Stimulated activated CD8-positive, alpha-beta memory T cell treated with anti-CD3 and anti-CD28 coated beads, Interleukin-4, amount 100 ng/mL, for 4 hours (primary cell): ENCODE data around the gene TOLLIP.
"Not testable (repeated sequence)": the region's sequence is repeated elsewhere in the genome, so short reads cannot be mapped to it uniquely, and the experiment has no call there.

ENCODE experiments used
- DNase-seq, 2 donors: peaks; one replicate each; pipeline ENCODE4 v3.0.0-alpha.2; 2020; ENCODE audit warnings: low read depth in 2 of 2, low spot score in 1 of 2

The TOLLIP gene

DNA sequence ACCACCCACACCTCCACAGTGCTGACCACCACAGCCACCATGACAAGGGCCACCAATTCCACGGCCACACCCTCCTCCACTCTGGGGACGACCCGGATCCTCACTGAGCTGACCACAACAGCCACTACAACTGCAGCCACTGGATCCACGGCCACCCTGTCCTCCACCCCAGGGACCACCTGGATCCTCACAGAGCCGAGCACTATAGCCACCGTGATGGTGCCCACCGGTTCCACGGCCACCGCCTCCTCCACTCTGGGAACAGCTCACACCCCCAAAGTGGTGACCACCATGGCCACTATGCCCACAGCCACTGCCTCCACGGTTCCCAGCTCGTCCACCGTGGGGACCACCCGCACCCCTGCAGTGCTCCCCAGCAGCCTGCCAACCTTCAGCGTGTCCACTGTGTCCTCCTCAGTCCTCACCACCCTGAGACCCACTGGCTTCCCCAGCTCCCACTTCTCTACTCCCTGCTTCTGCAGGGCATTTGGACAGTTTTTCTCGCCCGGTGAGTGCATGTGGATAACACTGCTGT is 58.1 kb downstream of the TOLLIP start:
- no peak for DNase-seq

DNA sequence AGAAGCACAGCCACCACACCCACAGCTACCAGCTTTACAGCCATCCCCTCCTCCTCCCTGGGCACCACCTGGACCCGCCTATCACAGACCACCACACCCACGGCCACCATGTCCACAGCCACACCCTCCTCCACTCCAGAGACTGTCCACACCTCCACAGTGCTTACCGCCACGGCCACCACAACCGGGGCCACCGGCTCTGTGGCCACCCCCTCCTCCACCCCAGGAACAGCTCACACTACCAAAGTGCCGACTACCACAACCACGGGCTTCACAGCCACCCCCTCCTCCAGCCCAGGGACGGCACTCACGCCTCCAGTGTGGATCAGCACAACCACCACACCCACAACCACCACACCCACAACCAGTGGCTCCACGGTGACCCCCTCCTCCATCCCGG is 59.0 kb downstream of the TOLLIP start:
- DNase-seq: not testable (repeated sequence)

DNA sequence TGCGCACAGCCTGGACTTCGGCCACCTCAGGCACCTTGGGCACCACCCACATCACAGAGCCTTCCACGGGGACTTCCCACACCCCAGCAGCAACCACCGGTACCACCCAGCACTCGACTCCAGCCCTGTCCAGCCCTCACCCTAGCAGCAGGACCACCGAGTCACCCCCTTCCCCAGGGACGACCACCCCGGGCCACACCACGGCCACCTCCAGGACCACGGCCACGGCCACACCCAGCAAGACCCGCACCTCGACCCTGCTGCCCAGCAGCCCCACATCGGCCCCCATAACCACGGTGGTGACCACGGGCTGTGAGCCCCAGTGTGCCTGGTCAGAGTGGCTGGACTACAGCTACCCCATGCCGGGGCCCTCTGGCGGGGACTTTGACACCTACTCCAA is 60.5 kb downstream of the TOLLIP start:
- not testable (repeated sequence) for DNase-seq

DNA sequence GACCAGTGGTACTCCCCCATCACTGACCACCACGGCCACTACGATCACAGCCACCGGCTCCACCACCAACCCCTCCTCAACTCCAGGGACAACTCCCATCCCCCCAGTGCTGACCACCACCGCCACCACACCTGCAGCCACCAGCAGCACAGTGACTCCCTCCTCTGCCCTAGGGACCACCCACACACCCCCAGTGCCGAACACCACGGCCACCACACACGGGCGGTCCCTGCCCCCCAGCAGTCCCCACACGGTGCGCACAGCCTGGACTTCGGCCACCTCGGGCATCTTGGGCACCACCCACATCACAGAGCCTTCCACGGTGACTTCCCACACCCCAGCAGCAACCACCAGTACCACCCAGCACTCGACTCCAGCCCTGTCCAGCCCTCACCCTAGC is 62.4 kb downstream of the TOLLIP start:
- not testable (repeated sequence) for DNase-seq

DNA sequence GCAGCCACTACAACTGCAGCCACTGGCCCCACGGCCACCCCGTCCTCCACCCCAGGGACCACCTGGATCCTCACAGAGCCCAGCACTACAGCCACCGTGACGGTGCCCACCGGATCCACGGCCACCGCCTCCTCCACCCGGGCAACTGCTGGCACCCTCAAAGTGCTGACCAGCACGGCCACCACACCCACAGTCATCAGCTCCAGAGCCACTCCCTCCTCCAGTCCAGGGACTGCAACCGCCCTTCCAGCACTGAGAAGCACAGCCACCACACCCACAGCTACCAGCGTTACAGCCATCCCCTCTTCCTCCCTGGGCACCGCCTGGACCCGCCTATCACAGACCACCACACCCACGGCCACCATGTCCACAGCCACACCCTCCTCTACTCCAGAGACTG is 63.1 kb downstream of the TOLLIP start:
- DNase-seq: not testable (repeated sequence)

DNA sequence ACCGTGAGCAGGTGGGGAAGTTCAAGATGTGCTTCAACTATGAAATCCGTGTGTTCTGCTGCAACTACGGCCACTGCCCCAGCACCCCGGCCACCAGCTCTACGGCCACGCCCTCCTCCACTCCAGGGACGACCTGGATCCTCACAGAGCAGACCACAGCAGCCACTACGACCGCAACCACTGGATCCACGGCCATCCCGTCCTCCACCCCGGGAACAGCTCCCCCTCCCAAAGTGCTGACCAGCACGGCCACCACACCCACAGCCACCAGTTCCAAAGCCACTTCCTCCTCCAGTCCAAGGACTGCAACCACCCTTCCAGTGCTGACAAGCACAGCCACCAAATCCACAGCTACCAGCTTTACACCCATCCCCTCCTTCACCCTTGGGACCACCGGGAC is 63.7 kb downstream of the TOLLIP start:
- DNase-seq: not testable (repeated sequence)

DNA sequence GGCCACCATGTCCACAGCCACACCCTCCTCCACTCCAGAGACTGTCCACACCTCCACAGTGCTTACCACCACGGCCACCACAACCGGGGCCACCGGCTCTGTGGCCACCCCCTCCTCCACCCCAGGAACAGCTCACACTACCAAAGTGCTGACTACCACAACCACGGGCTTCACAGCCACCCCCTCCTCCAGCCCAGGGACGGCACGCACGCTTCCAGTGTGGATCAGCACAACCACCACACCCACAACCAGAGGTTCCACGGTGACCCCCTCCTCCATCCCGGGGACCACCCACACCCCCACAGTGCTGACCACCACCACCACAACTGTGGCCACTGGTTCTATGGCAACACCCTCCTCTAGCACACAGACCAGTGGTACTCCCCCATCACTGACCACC is 64.9 kb downstream of the TOLLIP start:
- not testable (repeated sequence) for DNase-seq

DNA sequence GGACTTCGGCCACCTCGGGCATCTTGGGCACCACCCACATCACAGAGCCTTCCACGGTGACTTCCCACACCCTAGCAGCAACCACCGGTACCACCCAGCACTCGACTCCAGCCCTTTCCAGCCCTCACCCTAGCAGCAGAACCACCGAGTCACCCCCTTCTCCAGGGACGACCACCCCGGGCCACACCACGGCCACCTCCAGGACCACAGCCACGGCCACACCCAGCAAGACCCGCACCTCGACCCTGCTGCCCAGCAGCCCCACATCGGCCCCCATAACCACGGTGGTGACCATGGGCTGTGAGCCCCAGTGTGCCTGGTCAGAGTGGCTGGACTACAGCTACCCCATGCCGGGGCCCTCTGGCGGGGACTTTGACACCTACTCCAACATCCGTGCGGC is 65.9 kb downstream of the TOLLIP start:
- not testable (repeated sequence) for DNase-seq

DNA sequence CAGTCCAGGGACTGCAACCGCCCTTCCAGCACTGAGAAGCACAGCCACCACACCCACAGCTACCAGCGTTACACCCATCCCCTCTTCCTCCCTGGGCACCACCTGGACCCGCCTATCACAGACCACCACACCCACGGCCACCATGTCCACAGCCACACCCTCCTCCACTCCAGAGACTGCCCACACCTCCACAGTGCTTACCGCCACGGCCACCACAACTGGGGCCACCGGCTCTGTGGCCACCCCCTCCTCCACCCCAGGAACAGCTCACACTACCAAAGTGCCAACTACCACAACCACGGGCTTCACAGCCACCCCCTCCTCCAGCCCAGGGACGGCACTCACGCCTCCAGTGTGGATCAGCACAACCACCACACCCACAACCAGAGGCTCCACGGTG is 66.7 kb downstream of the TOLLIP start:
- DNase-seq: not testable (repeated sequence)

DNA sequence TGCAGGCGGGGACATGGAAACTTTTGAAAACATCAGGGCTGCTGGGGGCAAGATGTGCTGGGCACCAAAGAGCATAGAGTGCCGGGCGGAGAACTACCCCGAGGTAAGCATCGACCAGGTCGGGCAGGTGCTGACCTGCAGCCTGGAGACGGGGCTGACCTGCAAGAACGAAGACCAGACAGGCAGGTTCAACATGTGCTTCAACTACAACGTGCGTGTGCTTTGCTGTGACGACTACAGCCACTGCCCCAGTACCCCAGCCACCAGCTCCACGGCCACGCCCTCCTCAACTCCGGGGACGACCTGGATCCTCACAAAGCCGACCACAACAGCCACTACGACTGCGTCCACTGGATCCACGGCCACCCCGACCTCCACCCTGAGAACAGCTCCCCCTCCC is 67.1 kb downstream of the TOLLIP start:
- no peak for DNase-seq

DNA sequence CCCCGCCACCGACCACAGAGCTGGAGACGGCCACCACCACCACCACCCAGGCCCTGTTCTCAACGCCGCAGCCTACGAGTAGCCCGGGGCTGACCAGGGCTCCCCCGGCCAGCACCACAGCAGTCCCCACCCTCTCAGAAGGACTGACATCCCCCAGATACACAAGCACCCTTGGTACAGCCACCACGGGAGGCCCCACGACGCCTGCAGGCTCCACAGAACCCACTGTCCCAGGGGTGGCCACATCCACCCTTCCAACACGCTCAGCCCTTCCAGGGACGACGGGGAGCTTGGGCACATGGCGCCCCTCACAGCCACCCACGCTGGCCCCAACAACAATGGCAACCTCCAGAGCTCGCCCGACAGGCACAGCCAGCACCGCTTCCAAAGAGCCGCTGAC is 67.7 kb downstream of the TOLLIP start:
- no peak for DNase-seq

DNA sequence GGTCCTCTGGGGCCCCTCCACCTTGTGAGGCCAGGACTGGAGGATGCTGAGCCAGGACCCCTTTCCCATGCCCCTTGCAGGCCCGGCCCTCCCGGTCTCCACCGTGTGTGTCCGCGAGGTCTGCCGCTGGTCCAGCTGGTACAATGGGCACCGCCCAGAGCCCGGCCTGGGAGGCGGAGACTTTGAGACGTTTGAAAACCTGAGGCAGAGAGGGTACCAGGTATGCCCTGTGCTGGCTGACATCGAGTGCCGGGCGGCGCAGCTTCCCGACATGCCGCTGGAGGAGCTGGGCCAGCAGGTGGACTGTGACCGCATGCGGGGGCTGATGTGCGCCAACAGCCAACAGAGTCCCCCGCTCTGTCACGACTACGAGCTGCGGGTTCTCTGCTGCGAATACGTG is 68.7 kb downstream of the TOLLIP start:
- no peak for DNase-seq

DNA sequence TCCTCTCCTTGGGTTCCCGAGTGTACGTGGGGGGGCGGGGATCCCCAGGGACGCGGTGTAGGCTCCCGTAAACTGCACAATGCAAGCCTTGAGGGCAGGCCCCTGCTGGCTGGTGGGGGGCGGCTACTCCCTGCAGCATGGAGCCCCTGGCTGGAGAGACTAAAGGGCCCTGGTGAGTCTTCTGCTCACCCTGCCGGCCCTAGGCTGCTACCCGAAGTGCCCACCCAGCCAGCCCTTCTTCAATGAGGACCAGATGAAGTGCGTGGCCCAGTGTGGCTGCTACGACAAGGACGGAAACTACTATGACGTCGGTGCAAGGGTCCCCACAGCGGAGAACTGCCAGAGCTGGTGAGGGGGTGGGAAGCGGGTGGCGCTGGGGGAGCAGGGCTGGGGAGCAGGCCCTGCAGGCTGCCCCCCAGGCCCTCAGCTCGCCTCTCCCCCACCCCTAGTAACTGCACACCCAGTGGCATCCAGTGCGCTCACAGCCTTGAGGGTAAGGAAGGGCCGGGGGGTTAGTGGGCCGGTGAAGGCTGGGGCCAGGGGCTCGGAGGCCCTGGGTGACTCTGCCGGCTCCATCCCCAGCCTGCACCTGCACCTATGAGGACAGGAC is 69.7 kb downstream of the TOLLIP start:
- DNase-seq: no peak

DNA sequence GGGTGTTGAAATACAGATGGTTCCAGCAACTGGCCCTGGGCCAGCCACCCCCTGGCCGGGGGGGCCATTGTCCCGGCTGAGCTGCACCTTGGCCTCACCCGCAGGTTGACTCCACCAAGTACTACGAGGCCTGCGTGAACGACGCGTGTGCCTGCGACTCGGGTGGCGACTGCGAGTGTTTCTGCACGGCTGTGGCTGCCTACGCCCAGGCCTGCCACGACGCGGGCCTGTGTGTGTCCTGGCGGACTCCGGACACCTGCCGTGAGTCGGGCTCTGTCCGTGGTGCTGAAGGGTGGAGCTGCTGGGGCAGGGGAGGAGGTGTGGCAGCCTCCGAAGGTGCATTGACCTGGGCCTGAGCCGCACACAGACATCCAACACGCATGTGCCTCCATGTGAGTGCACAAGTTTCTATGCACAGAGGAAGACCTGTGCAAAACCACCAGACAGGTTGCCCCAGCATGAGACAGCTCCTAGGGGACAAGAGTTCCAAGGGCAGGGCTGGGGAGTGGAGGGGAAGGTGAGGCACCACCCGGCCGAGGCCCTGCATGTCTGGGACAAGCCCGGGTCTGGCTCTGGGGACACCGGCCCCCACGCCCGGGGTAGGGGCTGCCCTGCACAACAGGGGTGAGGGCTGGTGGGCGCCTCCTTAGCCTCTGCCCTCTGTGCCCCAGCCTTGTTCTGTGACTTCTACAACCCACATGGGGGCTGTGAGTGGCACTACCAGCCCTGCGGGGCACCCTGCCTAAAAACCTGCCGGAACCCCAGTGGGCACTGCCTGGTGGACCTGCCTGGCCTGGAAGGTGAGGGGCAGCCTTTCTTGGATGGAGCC is 70.5 kb downstream of the TOLLIP start:
- DNase-seq: no peak

DNA sequence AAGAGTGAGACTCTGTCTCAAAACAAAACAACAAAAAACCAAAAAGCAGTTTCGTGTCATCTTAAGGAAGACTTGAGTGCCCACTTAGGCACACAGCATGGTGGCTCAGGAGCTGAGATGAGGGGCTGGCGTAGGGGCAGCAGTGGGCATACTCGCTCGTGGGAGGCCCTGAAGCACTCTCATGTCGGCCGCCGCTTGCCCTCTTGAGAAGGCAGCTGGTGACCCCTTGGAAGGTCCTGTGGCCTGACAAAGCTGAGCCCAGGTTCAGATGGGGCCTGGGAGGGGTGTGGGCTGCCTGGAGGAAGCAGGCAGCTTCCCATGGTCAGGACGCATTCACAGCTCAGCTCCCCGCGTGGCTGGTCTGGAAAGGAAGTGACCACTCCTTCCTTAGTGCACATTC is 71.6 kb downstream of the TOLLIP start:
- DNase-seq: no peak

DNA sequence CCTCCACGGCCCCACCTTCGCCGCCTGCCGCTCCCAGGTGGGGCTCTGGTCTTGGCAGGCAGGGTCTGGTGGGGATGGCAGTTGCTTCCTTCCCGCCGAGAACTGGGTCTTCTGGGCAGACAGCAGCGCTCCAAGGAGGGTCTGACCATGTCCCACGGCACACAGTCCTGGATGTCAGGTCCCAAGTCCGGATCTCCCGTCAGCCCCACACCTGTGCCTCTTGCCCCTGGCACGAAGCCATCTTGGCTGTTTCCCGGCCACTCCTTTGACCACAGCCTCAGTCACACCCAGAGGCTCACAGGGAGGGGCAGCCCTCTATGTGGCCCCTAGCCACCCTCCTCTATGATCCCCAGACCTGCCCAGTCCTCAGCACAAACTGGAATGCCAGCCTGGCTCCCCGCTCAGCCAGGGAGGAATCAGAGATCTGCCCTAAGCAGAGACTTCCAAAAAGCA is 72.3 kb downstream of the TOLLIP start:
- no peak for DNase-seq

DNA sequence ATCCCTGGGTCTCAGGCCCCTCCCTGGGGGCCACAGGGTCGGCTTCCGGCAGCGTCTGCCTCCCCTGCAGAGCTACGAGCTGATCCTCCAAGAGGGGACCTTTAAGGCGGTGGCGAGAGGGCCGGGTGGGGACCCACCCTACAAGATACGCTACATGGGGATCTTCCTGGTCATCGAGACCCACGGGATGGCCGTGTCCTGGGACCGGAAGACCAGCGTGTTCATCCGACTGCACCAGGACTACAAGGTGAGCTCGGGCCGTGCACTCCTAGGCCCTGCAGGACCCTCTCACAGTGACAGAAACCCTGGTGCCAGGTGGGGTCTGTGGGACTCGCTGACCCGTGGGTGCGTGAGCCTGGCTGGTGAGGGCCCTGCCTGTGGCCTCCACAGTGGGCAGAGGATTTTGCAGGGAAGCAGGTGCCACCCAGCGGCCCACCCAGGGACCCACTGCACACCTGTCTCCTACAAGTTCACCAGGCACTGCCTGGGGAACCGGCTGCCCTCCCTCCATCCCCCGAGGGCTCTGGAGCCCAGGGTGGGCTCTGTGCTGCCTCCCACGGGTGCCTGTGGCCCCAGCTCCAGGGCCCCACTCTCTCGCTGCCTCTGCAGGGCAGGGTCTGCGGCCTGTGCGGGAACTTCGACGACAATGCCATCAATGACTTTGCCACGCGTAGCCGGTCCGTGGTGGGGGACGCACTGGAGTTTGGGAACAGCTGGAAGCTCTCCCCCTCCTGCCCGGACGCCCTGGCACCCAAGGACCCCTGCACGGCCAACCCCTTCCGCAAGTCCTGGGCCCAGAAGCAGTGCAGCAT is 72.9 kb downstream of the TOLLIP start:
- DNase-seq: no peak

DNA sequence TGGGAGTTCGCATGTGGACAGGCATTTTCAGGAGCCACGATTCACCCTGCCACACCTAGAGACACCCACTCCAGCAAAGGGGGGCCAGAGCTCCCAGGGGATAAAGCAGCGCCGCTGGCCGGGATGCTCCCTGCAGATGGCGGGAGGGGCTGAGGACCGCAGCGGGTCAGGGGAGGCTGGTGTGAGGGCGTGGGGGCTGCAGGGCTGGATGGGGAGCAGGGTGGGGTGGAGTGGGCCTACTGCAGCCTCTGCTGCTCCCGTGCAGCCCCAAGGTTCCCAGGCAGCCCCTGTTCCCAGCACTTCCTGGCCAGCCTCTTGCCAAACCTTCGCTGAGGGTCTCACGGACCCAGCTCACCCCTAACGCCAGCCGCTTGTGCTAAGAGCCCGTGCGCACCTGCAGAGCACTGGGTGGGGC is 73.5 kb downstream of the TOLLIP start:
- no peak for DNase-seq

DNA sequence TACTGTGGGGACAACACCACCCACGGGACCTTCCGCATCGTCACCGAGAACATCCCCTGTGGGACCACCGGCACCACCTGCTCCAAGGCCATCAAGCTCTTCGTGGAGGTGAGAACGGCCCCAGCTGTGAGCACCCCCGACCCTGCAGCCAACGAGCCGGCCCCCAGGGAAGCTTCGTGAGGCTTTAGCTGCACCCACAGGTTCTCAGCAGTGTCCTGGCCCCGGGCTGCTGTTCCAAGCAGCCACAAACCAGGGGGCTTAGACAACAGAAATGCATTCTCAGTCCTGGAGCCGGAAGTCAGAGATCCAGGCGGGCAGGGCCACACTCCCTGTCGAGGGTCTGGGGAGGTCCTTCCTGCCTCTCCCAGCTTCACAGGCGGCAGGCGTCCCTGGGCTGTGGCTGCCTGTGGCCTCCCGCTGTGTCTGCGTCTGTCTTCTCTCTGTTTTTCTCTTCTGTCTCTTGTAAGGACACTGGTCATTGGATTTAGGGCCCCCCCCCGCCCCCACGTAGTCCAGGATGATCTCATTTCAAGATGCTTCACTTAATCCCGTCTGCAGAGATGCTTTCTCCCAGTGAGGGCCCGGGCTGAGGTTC is 74.0 kb downstream of the TOLLIP start:
- DNase-seq: no peak

DNA sequence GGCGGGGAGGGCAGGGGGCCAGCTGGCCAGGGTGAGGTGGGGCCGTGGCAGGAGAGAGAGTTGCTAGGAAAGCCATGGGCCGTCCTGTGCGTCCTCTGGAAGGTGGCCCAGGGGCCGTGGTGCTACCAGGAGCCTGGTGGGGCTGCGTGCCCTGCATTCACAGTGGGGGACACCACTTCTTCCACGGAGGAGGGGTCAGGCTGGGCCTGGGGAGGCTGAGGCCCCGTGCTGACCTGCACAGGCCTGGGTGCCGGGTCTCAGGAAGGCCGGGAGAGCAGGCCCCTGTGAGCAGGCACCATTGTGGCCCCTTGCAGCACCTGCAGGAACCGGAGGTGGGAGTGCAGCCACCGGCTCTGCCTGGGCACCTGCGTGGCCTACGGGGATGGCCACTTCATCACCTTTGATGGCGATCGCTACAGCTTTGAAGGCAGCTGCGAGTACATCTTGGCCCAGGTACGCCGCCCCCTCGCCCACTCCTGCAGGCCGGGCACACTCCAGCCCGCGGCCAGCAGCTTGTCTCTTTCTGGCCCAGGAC is 74.6 kb downstream of the TOLLIP start:
- no peak for DNase-seq
